SK-N-SH treated with all-trans-retinoic acid at 6 μM for 48 hours (cell line): ENCODE measurements around the gene PTPRG.

Experiments
- ATAC-seq: fragments of 200-7000 bp; cut with Tn5 transposase; 3 replicates; pipeline ENCODE4 v1.9.1; 2020; ENCODE audit warnings: mild to moderate bottlenecking, moderate library complexity
- ARNTL ChIP-seq: fragments of 450-650 bp; formaldehyde crosslinking; IDR thresholded peaks from 2 replicates; pipeline ENCODE4 v1.5.0; 2020; ENCODE audit warnings: low read depth, mild to moderate bottlenecking, moderate library complexity, borderline replicate concordance
- BACH2 ChIP-seq: fragments of 250-450 bp; sonication (Bioruptor Pico); IDR thresholded peaks from 2 replicates; pipeline ENCODE4 v1.9.0; 2021; ENCODE audit warnings: mild to moderate bottlenecking, borderline replicate concordance
- CREB5 ChIP-seq: fragments of 250-450 bp; sonication (Bioruptor Pico); IDR thresholded peaks from 2 replicates; pipeline ENCODE4 v1.5.1; 2020; ENCODE audit warnings: low read depth, mild to moderate bottlenecking, moderate library complexity
- CSDC2 ChIP-seq: fragments of 250-450 bp; sonication (Bioruptor Pico); IDR thresholded peaks from 2 replicates; pipeline ENCODE4 v1.5.0; 2020; ENCODE audit warnings: mild to moderate bottlenecking, moderate library complexity
- CSRNP3 ChIP-seq: fragments of 250-450 bp; sonication (Bioruptor Pico); IDR thresholded peaks from 2 replicates; pipeline ENCODE4 v1.5.1; 2021; ENCODE audit warnings: mild to moderate bottlenecking, moderate library complexity
- ESRRG ChIP-seq: fragments of 250-450 bp; sonication (Bioruptor Pico); IDR thresholded peaks from 2 replicates; pipeline ENCODE4 v1.6.1; 2021; ENCODE audit warnings: mild to moderate bottlenecking
- GLIS3 ChIP-seq: fragments of 250-450 bp; sonication (Bioruptor Pico); IDR thresholded peaks from 2 replicates; pipeline ENCODE4 v1.5.0; 2020; ENCODE audit warnings: mild to moderate bottlenecking, moderate library complexity
- ISL1 ChIP-seq: fragments of 250-450 bp; sonication (Bioruptor Pico); IDR thresholded peaks from 2 replicates; pipeline ENCODE4 v2.1.2; 2022; ENCODE audit warnings: mild to moderate bottlenecking, moderate library complexity
- POU6F1 ChIP-seq: fragments of 250-450 bp; sonication (Bioruptor Pico); IDR thresholded peaks from 2 replicates; pipeline ENCODE4 v1.8.0; 2021; ENCODE audit warnings: low read depth, mild to moderate bottlenecking, moderate library complexity, borderline replicate concordance
- PPARA ChIP-seq: fragments of 250-450 bp; sonication (Bioruptor Pico); IDR thresholded peaks from 2 replicates; pipeline ENCODE4 v1.5.0; 2020; ENCODE audit warnings: mild to moderate bottlenecking, borderline replicate concordance
- RARB ChIP-seq: fragments of 250-450 bp; sonication (Bioruptor Pico); IDR thresholded peaks from 2 replicates; pipeline ENCODE4 v1.8.0; 2021; ENCODE audit warnings: mild to moderate bottlenecking, moderate library complexity
- SNAI2 ChIP-seq: fragments of 250-450 bp; sonication (Bioruptor Pico); IDR thresholded peaks from 2 replicates; pipeline ENCODE4 v1.5.0; 2020; ENCODE audit warnings: mild to moderate bottlenecking, moderate library complexity
- TCF4 ChIP-seq: fragments of 250-450 bp; sonication (Bioruptor Pico); IDR thresholded peaks from 2 replicates; pipeline ENCODE4 v1.8.0; 2021; ENCODE audit warnings: mild to moderate bottlenecking, moderate library complexity, borderline replicate concordance
- TOX ChIP-seq: fragments of 250-450 bp; sonication (Bioruptor Pico); IDR thresholded peaks from 2 replicates; pipeline ENCODE4 v1.8.0; 2021; ENCODE audit warnings: mild to moderate bottlenecking, moderate library complexity, borderline replicate concordance
- ZC3H10 ChIP-seq: fragments of 250-450 bp; sonication (Bioruptor Pico); IDR thresholded peaks from 2 replicates; pipeline ENCODE4 v1.5.1; 2021; ENCODE audit warnings: mild to moderate bottlenecking, moderate library complexity
- ZFP3 ChIP-seq: fragments of 250-450 bp; sonication (Bioruptor Pico); IDR thresholded peaks from 2 replicates; pipeline ENCODE4 v1.5.0; 2020; ENCODE audit warnings: mild to moderate bottlenecking, moderate library complexity
- ZFP30 ChIP-seq: fragments of 450-650 bp; formaldehyde crosslinking; IDR thresholded peaks from 2 replicates; pipeline ENCODE4 v1.5.0; 2022; ENCODE audit warnings: mild to moderate bottlenecking, moderate library complexity
- ZNF565 ChIP-seq: fragments of 450-650 bp; formaldehyde crosslinking; conservative IDR thresholded peaks from 2 replicates; pipeline ENCODE4 v1.5.0; 2020; ENCODE audit warnings: low read depth, mild to moderate bottlenecking, moderate library complexity
- ZNF70 ChIP-seq: fragments of 450-650 bp; formaldehyde crosslinking; IDR thresholded peaks from 2 replicates; pipeline ENCODE4 v1.5.0; 2020; ENCODE audit warnings: mild to moderate bottlenecking, moderate library complexity
- ZNF8 ChIP-seq: fragments of 450-650 bp; formaldehyde crosslinking; IDR thresholded peaks from 2 replicates; pipeline ENCODE4 v1.5.0; 2020; ENCODE audit warnings: mild to moderate bottlenecking, moderate library complexity
- TF ChIP-seq, protein P1 (sequence below): fragments of 250-450 bp; sonication (Bioruptor Pico); IDR thresholded peaks from 2 replicates; pipeline ENCODE4 v1.8.0; 2020; ENCODE audit warnings: mild to moderate bottlenecking, moderate library complexity, borderline replicate concordance
- TF ChIP-seq, protein P2 (sequence below): fragments of 250-450 bp; sonication (Bioruptor Pico); IDR thresholded peaks from 2 replicates; pipeline ENCODE4 v1.5.0; 2020; ENCODE audit warnings: mild to moderate bottlenecking, moderate library complexity

PTPRG gene

DNA sequence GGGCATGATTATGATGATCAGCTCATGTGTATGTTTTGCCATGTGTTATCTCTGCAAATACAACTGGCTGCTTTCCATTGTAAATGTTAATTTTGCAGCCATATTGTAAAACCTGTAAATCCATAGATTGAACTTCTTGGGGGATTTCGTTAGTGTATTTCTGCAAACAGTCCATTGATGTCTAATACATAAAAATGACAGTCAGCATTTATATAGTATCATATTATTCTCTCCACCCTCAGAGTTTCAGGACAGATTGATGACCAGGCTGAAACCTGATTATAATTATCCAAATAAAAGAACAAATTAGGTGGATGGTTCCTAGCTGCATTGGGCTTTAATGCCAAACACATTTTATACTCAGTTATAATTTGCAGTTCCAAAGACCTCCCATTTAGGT lies 535.1 kb downstream of the PTPRG start:
- ATAC-seq: no peak
- no peak for TF ChIP-seq CSDC2 (CRISPR knock-in tag)
- no peak for TF ChIP-seq ZC3H10
- TF ChIP-seq RARB (CRISPR knock-in tag): no peak
- TF ChIP-seq POU6F1 (CRISPR knock-in tag): no peak
- TF ChIP-seq ISL1 (CRISPR knock-in tag): no peak
- no peak for TF ChIP-seq SNAI2 (CRISPR knock-in tag)
- TF ChIP-seq BACH2 (CRISPR knock-in tag): no peak
- no peak for TF ChIP-seq ZNF565 (CRISPR knock-in tag)
- TF ChIP-seq ZNF70: no peak
- TF ChIP-seq, protein P1, sequence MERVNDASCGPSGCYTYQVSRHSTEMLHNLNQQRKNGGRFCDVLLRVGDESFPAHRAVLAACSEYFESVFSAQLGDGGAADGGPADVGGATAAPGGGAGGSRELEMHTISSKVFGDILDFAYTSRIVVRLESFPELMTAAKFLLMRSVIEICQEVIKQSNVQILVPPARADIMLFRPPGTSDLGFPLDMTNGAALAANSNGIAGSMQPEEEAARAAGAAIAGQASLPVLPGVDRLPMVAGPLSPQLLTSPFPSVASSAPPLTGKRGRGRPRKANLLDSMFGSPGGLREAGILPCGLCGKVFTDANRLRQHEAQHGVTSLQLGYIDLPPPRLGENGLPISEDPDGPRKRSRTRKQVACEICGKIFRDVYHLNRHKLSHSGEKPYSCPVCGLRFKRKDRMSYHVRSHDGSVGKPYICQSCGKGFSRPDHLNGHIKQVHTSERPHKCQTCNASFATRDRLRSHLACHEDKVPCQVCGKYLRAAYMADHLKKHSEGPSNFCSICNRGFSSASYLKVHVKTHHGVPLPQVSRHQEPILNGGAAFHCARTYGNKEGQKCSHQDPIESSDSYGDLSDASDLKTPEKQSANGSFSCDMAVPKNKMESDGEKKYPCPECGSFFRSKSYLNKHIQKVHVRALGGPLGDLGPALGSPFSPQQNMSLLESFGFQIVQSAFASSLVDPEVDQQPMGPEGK (CRISPR knock-in tag): no peak
- no peak for TF ChIP-seq GLIS3 (CRISPR knock-in tag)
- TF ChIP-seq, protein P2, sequence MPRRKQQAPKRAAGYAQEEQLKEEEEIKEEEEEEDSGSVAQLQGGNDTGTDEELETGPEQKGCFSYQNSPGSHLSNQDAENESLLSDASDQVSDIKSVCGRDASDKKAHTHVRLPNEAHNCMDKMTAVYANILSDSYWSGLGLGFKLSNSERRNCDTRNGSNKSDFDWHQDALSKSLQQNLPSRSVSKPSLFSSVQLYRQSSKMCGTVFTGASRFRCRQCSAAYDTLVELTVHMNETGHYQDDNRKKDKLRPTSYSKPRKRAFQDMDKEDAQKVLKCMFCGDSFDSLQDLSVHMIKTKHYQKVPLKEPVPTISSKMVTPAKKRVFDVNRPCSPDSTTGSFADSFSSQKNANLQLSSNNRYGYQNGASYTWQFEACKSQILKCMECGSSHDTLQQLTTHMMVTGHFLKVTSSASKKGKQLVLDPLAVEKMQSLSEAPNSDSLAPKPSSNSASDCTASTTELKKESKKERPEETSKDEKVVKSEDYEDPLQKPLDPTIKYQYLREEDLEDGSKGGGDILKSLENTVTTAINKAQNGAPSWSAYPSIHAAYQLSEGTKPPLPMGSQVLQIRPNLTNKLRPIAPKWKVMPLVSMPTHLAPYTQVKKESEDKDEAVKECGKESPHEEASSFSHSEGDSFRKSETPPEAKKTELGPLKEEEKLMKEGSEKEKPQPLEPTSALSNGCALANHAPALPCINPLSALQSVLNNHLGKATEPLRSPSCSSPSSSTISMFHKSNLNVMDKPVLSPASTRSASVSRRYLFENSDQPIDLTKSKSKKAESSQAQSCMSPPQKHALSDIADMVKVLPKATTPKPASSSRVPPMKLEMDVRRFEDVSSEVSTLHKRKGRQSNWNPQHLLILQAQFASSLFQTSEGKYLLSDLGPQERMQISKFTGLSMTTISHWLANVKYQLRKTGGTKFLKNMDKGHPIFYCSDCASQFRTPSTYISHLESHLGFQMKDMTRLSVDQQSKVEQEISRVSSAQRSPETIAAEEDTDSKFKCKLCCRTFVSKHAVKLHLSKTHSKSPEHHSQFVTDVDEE (CRISPR knock-in tag): no peak
- no peak for TF ChIP-seq CSRNP3 (CRISPR knock-in tag)
- TF ChIP-seq ZFP3 (CRISPR knock-in tag): no peak
- no peak for TF ChIP-seq TCF4 (CRISPR knock-in tag)
- TF ChIP-seq ARNTL (CRISPR knock-in tag): no peak
- TF ChIP-seq CREB5 (CRISPR knock-in tag): no peak
- TF ChIP-seq ESRRG (CRISPR knock-in tag): no peak

- ATAC-seq: no peak
- no peak for TF ChIP-seq GLIS3 (CRISPR knock-in tag)
- no peak for TF ChIP-seq ZNF565 (CRISPR knock-in tag)
- no peak for TF ChIP-seq ZNF8
- no peak for TF ChIP-seq CSDC2 (CRISPR knock-in tag)
- TF ChIP-seq, protein P1 (CRISPR knock-in tag): no peak
- TF ChIP-seq ESRRG (CRISPR knock-in tag): no peak
- no peak for TF ChIP-seq PPARA (CRISPR knock-in tag)
- no peak for TF ChIP-seq CREB5 (CRISPR knock-in tag)
- TF ChIP-seq ZNF70: no peak
- no peak for TF ChIP-seq ISL1 (CRISPR knock-in tag)
- TF ChIP-seq ZFP30 (CRISPR knock-in tag): no peak
- no peak for TF ChIP-seq ARNTL (CRISPR knock-in tag)
- no peak for TF ChIP-seq TCF4 (CRISPR knock-in tag)
- TF ChIP-seq TOX (CRISPR knock-in tag): no peak
- TF ChIP-seq RARB (CRISPR knock-in tag): no peak
- TF ChIP-seq POU6F1 (CRISPR knock-in tag): no peak
- TF ChIP-seq ZFP3 (CRISPR knock-in tag): no peak
- TF ChIP-seq CSRNP3 (CRISPR knock-in tag): no peak
Observed at GRCh38 chr3:62097121-62097520, 535.8 kb downstream of the PTPRG start.
